SK-N-SH (cell line): ENCODE results near the gene SURF6.

Experiments used
- CHD2 ChIP-seq: fragments of 150-350 bp; IDR thresholded peaks from 2 replicates; pipeline ENCODE4 v1.6.1; 2018; ENCODE audit warnings: low read length; ENCODE audit not compliant: partially characterized antibody
- CTCF ChIP-seq: fragments of 200-600 bp; sonication (generic); IDR thresholded peaks from 2 replicates; pipeline ENCODE4 v1.6.1; 2017; ENCODE audit warnings: antibody characterized with exemption, mild to moderate bottlenecking, moderate library complexity
- FOXJ3 ChIP-seq: sonication (generic); formaldehyde crosslinking; IDR thresholded peaks from 2 replicates; pipeline ENCODE4 v1.5.1; 2020; ENCODE audit warnings: mild to moderate bottlenecking, missing genetic modification reagents
- MAX ChIP-seq: IDR thresholded peaks from 2 replicates; pipeline ENCODE4 v1.4.0; 2012; ENCODE audit warnings: low read depth
- NRF1 ChIP-seq: IDR thresholded peaks from 2 replicates; pipeline ENCODE4 v1.6.1; 2012; ENCODE audit warnings: low read depth, mild to moderate bottlenecking, low read length
- POLR2AphosphoS5 ChIP-seq: IDR thresholded peaks from 2 replicates; pipeline ENCODE4 v1.6.1; 2012; ENCODE audit warnings: low read depth, low read length
- RAD21 ChIP-seq: IDR thresholded peaks from 2 replicates; pipeline ENCODE4 v1.6.1; 2012; ENCODE audit warnings: mild to moderate bottlenecking, low read length
- RFX5 ChIP-seq: IDR thresholded peaks from 2 replicates; pipeline ENCODE4 v1.6.1; 2012; ENCODE audit warnings: mild to moderate bottlenecking, improper control_type of control experiment, low read length
- SIN3A ChIP-seq: IDR thresholded peaks from 2 replicates; pipeline ENCODE4 v1.6.1; 2012; ENCODE audit warnings: low read depth, mild to moderate bottlenecking, low read length, moderate library complexity, borderline replicate concordance
- TEAD4 ChIP-seq: IDR thresholded peaks from 2 replicates; pipeline ENCODE4 v1.4.0; 2012; ENCODE audit warnings: mild to moderate bottlenecking, borderline replicate concordance; ENCODE audit not compliant: insufficient read depth
- USF2 ChIP-seq: fragments of 150-350 bp; IDR thresholded peaks from 2 replicates; pipeline ENCODE4 v1.6.1; 2017; ENCODE audit warnings: antibody characterized with exemption, low read length, low read depth, borderline replicate concordance

GRCh38 chr9:133284362-133284761 lies 51.6 kb downstream of the SURF6 start:
- TF ChIP-seq CTCF (no peak), CHD2 (no peak), SIN3A (no peak), POLR2AphosphoS5 (no peak), NRF1 (no peak), RAD21 (no peak), TEAD4 (no peak), USF2 (no peak), MAX (no peak), FOXJ3 (CRISPR knock-in tag) (no peak), RFX5 (no peak)
